Measurements from ENCODE around the gene PLCZ1.
"Not testable (repeated sequence)": the region's sequence is repeated elsewhere in the genome, so short reads cannot be mapped to it uniquely, and the experiment has no call there.

Gene PLCZ1, protein sequence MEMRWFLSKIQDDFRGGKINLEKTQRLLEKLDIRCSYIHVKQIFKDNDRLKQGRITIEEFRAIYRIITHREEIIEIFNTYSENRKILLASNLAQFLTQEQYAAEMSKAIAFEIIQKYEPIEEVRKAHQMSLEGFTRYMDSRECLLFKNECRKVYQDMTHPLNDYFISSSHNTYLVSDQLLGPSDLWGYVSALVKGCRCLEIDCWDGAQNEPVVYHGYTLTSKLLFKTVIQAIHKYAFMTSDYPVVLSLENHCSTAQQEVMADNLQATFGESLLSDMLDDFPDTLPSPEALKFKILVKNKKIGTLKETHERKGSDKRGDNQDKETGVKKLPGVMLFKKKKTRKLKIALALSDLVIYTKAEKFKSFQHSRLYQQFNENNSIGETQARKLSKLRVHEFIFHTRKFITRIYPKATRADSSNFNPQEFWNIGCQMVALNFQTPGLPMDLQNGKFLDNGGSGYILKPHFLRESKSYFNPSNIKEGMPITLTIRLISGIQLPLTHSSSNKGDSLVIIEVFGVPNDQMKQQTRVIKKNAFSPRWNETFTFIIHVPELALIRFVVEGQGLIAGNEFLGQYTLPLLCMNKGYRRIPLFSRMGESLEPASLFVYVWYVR

DNA sequence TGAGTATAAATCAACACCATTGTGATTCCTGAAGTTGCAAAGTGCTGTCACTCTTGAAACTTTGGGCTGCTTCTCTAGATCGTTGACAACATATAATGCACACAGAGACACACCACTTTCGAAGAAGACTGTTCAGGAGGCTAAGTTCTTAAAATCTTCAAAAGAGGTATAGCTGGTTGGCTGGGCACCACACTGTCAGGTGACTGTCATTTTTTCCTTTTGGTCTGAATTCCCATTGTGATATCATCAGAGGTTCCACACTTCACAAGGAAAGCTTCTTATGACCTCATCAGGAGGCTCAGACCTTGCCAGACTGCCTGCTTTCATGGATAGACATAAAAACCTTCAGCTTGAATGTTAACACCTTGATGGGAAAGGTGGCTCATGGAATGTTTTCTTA is at the start of gene PLCZ1, which contains the start of gene CAPZA3:
PLCZ1 (minus strand) TSS at position 194 of the 400 bp plus-strand sequence. CDS start 641 bp downstream, outside the sequence.
CAPZA3 (plus strand) TSS at position 301 of the 400 bp plus-strand sequence. CDS start 150 bp downstream, outside the sequence.
- no peak for DNase-seq (ENCODE audit: low spot score)

DNA sequence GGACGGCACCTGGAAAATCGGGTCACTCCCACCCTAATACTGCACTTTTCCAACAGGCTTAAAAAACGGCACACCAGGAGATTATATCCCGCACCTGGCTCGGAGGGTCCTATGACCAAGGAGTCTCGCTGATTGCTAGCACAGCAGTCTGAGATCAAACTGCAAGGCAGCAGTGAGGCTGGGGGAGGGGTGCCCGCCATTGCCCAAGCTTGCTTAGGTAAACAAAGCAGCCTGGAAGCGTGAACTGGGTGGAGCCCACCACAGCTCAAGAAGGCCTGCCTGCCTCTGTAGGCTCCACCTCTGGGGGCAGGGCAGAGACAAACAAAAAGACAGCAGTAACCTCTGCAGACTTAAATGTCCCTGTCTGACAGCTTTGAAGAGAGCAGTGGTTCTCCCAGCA is 47.7 kb upstream of the PLCZ1 start:
- DNase-seq (ENCODE audit: low spot score): not testable (repeated sequence)

DNA sequence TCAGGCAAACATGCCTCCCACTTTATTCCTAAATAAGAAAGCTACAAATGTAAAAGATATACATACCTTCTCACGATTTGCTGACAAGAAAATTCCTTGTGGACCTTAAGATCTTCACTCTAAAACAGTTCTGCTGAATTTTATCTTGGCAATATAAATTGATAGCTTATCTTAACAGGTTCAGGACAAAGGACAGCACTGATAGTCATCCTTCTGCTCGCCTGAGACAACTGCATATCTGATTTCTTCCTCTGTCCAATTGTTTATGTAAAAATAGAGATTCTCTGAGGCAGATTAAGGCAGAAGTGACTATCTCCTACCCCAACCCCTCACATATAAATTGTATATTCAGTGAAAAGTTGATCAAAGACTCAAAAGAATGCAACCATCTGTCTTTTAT is 45.0 kb upstream of the PLCZ1 start:
- no peak for DNase-seq (ENCODE audit: low spot score)

DNA sequence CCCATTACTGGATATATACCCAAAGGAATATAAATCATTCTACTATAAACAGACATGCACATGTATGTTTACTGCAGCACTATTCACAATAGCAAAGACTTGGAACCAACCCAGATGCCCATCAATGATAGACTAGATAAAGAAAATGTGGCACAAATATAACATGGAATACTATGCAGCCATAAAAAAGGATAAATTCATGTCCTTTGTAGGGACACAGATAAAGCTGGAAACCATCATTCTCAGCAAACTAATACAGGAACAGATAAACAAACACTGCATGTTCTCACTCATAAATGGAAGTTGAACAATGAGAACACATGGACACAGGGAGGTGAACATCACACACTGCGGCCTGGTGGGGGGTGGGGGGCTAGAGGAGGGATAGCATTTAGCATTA is 28.7 kb upstream of the PLCZ1 start:
- not testable (repeated sequence) for DNase-seq (ENCODE audit: low spot score)

DNA sequence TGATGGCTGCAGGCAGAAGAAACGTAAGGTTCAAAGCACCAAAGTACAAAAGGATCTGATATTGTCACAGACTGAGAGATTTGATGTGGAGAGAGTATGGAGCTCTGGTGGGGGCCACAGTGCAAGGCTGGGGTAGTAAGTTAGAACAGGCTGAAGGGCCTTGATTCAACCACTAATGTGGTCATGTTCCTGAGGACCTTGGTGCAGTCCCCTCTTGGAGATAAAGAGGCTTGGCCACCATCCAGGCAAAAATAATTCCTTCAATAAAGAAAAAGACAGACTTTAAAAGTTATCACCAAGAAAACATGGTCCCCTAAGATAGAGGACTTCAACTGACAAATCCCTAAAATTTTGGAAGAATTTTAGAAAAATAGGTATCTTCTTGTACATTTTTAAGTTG is 17.5 kb upstream of the PLCZ1 start:
- DNase-seq (ENCODE audit: low spot score): no peak

DNA sequence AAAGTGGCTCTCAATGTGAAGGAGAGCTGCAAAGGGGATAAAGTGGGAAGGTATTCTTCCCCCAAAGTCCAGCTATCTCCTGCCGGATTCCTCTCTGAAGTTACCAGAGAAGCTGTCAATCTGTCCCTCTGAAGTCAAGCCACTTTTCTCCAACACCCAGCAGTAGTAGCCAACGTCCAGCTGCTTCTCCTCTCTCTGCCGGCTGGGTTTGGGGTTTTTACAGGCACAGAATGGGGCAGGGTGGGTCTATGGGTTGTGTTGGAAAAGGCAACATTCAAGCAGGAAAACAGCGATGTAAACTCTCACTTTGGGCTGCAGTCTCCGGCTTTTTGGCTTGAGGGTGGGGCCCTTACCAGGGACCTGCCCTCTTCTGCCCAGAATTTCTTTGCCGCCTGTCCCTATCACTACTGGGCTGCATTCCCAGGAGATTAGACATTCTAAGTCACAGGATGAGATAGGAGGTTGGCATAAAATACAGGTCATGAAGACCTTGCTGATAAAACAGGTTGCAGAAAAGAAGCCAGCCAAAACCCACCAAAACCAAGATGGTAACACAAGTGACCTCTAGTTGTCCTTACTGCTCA is 16.4 kb upstream of the PLCZ1 start:
- DNase-seq (ENCODE audit: low spot score): no peak

DNA sequence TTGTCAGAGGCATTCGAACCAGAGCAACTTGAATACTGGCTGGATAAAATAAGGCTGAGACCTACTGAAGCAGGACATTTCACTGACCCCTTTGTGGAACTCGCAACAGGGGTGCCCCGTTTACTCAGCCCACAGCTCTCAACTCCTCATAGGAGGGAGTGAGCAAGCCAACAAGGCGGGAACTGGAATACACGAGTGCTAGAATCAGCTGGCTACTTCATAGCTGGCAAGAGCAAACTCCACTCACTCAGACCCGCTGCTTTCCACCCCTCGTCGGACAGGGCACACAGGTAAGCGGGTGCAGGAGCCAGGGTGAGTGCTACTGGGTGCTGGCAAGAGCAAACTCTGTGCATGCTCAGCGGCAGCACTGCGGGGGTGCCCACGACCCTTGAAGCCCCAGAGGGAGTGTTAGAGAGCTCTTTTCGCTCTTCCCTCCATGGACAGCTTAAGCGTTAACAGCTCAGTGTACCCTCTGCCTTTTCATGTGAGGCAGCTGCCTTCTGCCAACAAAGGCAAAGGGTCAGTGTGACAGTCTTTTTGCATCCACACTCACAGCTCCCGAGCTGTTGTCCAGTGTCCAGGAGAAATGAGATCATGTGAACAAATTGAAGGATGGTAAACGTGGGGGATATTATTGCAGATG is 15.8 kb upstream of the PLCZ1 start:
- no peak for DNase-seq (ENCODE audit: low spot score)

DNA sequence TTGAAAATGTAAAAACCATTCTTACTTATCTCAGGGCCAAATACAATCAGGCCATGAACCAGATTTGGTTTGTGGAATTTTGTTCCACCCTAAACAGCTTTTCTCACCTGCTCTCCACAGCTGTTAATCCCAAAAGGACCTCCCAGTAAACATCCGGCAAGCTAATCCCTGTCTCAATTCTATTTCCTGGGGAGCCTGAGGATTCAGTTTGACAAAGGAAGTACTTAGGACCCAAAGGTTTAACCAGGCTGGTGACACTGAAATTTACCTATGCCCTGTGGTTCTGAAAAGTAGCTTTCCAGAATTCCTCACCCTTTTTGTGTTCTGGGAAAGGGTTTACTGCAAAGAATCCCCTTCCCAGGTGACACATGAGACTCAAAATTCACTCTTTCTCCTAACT is 15.1 kb upstream of the PLCZ1 start:
- no peak for DNase-seq (ENCODE audit: low spot score)

DNA sequence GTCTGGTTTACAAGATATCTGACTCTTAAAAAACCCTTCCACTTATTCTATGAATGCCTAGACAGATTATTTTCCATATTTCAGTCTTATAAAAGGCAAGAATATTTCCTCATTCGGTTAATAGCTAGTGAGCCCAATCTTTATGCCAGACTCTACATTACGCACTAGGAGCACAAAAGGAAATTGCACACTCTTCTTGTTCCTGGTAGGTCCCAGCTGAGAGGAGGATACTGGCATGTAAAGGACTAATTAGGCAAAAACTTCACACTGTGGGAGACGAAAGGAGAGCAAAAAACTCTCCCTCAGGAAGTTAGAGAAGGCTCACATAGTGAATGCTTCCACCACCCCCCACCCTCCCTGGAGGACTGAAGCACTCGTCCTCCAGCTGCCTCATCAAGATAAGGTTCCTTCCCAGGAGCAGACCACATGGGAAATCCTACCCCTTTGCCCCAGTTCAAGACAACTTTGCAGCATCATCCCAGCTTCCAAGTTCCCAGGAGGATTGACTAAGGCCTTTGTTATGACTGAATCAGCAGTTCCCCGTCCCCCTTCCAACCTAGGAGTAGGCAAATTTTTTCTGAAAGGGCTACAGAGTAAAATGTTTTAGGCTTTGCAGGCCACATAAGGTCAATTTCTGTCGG is 14.6 kb upstream of the PLCZ1 start:
- DNase-seq (ENCODE audit: low spot score): no peak

DNA sequence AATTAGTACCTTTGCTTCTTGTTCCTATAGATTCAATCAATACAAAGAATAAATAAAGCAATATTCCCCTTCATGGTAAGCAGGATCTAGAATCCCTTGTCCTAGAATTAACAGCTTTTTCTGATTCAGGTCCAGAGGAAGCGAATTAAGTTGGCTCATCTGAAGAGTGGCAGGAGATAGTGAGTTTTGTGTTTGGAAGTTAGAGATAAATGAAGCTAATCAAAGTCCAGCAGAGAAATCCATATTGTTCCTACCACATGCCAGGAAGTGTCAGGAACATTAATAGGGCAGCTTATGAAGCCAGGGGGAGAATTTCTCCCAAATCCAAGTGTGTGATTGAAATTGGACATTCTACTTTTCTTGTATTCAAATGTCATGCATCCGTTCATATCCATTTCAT is 14.1 kb upstream of the PLCZ1 start:
- no peak for DNase-seq (ENCODE audit: low spot score)

DNA sequence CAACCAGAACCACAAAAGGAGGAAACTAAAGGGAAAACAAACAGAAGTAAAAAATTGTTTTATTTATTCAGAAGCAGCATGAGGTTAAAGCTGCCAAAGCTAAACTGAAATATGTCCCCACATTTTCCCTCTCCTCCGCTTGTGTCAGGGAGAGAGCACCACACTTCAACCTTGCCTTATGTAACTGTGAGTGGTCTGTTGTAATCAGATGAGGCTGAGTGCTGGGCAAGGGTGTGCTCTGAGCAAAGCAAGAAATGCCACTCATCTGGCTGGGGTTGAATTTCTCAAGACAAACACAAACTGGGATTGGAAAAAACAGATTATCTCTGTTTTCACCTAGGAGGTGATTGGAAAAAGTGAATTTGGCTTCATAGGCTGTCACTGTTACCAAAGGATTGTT is 12.3 kb upstream of the PLCZ1 start:
- DNase-seq (ENCODE audit: low spot score): no peak

DNA sequence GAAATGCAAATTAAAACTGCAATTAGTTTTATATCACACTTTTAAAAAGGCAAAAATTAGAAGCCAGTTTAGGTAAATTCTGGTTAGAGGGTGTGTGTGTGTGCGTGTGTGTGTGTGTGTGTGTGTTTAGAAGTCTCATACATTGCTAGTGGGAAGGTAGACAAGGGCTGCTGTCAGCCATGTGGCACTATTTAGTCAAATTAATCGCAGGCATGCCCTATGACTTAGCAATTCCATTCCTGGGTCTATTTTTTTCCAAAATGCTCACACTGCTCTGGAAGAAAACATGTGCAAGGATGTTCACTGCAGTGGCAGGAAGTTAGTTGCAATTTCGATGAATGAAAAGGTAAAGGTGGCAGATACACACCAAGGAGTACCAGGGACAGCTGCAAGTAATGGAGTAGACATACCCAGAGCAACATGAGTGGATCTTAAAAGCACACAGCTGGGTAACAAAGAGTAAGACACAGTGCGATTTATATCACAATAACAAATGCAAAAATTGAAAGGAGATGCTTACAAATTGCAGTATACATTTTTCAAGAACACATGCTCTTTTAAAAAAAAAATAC is 11.7 kb upstream of the PLCZ1 start:
- no peak for DNase-seq (ENCODE audit: low spot score)

DNA sequence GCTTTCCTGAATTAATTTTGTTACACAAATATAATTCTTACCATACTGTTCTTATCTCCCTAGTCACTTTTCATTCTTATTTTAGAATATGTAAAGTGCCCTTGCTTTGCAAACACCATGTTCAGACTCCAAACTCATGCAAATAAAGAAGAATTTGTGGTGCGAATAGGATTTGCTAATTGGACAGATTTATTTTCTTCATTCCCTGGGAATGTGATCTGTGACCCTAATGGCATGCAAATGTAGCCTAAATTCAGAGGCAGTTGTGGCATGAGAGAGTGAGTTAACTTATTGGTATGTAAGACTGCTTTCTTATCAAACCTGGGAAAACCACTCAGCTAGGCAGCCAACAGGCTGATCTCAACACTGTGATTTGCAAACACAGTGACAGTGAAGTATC is 10.1 kb upstream of the PLCZ1 start:
- no peak for DNase-seq (ENCODE audit: low spot score)

DNA sequence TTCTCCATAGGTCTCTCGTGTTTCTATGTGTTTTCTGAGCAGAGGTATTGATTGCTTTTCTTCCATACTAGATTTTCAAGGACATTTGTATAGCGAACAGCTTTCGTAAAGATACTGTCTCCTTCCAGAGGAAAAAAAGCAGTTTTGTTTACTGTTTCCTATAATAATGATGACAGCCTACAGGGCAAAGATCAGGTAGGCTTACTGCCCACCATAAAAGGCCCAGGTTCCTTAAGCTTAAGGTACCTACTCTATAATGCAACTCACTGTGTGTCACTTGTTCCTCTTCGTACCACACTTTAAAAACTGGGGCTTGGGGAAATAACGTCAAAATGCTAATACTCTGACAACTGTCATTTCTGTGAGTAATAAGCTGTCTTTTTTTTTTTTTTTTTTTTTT is 6.7 kb downstream of the PLCZ1 start:
- no peak for DNase-seq (ENCODE audit: low spot score)

DNA sequence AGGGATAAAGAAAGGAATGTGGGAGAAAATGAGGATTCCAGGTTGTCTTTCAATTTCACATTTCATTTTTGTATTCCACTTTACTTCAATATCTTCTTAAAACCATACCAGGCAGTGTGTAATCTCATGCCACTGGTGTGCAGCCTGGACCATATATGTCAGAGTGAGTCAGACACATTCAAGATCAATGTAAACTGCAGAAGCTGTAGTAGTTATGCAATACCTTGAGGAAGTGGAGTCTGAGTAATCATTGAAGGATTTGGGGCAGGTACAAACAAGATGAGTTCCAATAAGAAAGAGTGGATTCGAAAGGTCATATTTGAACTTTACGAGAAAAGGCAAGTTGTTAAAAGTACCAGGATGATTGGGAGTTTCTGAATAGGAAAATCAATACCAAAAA is 14.1 kb downstream of the PLCZ1 start:
- DNase-seq (ENCODE audit: low spot score): no peak

DNA sequence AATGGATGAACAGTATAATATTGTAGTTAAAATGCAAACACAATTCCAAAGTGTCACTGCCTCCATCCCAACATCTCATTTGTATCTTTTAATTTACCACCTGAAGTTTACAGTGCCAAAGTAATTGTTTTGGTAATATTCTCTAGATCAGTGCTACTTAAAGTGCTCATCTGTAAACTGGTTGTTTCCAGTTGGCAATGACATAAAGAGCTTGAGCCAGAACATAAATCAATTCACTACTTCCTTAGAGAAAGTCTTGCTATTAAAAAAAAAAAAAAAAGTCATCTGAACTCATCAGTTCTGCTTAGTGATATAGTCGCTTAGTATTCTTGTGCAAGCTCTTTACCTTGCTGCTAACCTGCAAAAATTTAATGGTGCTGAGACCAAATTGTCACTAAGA is 16.4 kb downstream of the PLCZ1 start:
- DNase-seq (ENCODE audit: low spot score): no peak

DNA sequence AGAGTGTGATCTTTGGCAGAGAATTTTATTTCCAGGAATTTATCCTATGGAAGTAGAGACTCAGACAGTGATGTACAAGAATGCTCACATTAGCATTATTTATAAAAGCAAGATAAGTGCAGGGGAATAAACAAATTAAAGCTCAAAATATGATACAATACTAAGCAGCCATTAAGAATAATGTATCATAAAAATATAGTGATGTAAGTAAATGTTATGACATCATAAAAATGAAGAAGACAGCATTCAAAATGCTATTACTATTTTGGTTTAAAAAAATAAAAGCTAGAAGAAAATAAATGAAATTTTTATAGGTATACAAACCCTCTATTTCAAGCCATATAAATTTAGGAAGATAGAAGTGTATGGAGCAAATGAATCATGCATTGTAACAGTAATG is 17.1 kb downstream of the PLCZ1 start:
- DNase-seq (ENCODE audit: low spot score): no peak

DNA sequence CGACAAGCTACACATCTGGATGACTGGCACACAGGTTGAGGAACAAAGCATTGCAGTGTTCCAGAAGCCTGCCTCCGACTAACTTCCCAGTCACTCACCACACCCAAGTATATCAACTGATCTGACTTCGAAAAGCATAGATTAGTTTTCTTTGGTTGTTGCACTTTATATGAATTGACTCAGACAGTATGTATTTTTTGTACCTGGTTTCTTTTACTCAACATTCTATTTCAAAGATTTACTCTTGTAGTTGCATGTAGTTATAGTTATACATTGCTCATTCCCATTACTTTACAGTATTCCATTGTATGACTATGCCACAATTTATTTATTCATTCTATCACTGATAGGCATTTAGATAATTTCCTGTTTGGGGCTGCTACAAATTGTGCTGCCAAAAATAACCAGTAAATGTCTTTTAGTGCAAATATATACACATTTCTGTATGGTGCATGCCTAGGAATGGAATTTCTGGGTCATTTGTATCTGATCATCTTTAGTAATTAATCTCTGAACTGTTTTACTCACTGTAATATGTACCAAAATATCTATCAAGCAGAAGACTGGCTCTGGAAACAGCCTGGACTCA is 17.8 kb downstream of the PLCZ1 start:
- no peak for DNase-seq (ENCODE audit: low spot score)

DNA sequence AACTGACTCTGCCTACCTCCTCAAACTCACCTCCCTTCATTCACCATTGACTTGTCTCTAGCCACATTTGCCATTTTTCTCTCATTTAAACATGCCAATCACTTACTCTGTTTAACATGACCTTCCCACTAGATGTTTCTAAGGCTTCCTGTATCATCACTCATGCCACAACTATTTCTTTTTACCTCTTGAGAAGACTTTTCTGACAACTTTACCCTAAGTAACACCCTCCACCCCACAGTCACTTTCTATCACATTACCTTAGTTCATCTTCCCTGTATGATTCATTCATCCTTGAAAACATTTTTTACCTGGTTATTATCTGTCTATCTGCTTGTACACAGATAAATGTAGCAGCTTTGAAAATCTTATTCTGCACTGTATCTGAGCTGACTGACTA is 19.4 kb downstream of the PLCZ1 start:
- DNase-seq (ENCODE audit: low spot score): no peak

DNA sequence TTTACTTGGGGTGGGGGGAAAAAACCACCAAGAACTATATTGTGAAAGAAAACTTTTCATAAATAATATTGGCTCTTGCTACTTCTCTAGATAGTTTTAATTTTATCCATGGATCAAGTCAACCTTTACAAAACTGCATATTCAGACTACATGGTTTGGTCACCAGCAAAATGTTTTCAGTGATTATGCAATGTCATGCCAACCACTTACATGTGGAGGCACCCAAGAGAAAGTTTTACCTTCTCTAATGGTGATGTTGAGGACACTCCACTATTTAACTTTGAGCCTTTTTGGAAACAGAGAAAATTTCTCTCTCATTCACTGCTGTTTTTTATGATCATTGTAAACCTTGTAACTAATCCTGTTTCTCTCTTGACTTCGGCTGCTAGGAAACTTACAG is 21.6 kb downstream of the PLCZ1 start:
- no peak for DNase-seq (ENCODE audit: low spot score)

DNA sequence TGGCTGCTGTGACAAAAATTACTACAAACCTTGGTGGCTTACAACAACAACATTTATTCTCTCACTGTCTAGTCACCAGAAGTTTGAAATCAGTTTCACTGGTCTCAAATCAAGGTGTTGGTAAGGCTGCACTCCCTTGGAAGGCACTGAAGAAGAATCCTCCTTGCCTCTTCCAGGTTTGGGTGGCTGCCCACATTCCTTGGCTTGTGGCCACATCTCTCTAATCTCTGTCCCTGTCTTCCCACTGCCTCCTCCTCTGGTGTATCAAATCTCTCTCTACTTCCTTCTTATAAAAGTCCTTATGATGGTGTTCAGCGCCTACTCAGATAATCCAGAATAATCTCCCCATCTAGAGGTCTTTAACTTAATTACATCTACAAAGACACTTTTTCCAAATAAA is 31.0 kb downstream of the PLCZ1 start:
- no peak for DNase-seq (ENCODE audit: low spot score)

DNA sequence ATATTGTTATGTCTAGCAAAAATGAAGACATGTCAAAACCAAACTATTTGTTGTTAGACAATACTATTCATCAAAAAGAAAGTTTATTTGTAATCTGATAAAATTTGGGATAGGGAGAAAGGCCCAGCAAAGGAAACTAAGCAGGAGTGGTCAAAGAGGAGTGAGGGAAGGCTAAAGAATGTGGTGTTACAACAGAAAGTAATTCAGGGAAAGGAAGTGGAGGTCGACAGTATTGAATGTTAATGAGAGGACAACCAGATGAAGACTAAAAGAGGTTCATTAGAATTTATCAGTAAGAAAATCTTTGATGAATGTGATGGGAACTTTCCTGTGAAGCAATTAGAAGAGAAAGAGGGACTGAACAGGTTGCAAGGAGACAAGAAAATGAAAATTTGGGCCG is 33.9 kb downstream of the PLCZ1 start:
- DNase-seq (ENCODE audit: low spot score): no peak

Measured in globus pallidus (tissue), 1 donor.